Skeletal muscle cell (primary cell): Measurements from ENCODE around the gene CDH26.

Experiments used
- DNase-seq: peaks from one replicate; pipeline ENCODE4 v3.0.0-alpha.2; 2010; ENCODE audit warnings: low read depth
- H3K4me3 ChIP-seq: 2 replicates; pipeline ENCODE4 v1.5.1; 2011; ENCODE audit warnings: low read depth, mild to moderate bottlenecking, control low read depth, low read length, moderate library complexity

CDH26 gene

GRCh38 chr20:59976156-59976782 lies 18.0 kb downstream of the CDH26 start:
- no peak for DNase-seq

GRCh38 chr20:59977086-59977485 lies 18.9 kb downstream of the CDH26 start:
- no peak overlapping the region for H3K4me3 ChIP-seq

More at GRCh38 chr20:59976156-59976782, 18.0 kb downstream of the CDH26 start:
- no peak overlapping the region for H3K4me3 ChIP-seq

GRCh38 chr20:59983076-59983475 lies 24.9 kb downstream of the CDH26 start:
- H3K4me3 ChIP-seq, result no peak overlapping the region
- no peak for DNase-seq

More at GRCh38 chr20:59977086-59977485, 18.9 kb downstream of the CDH26 start:
- no peak for DNase-seq

- H3K4me3 ChIP-seq, result no peak overlapping the region
These were observed 26.3 kb downstream of the CDH26 start for GRCh38 chr20:59984541-59984940.

GRCh38 chr20:59985164-59985563 lies 26.9 kb downstream of the CDH26 start:
- no peak for DNase-seq
- H3K4me3 ChIP-seq, result no peak overlapping the region

More at GRCh38 chr20:59984541-59984940, 26.3 kb downstream of the CDH26 start:
- DNase-seq, result no peak

GRCh38 chr20:59985864-59986263 lies 27.6 kb downstream of the CDH26 start:
- DNase-seq, result no peak

GRCh38 chr20:59987135-59987534 lies 28.9 kb downstream of the CDH26 start:
- no peak overlapping the region for H3K4me3 ChIP-seq
- no peak for DNase-seq

More at GRCh38 chr20:59985864-59986263, 27.6 kb downstream of the CDH26 start:
- H3K4me3 ChIP-seq, result no peak overlapping the region

GRCh38 chr20:59988141-59988540 lies 29.9 kb downstream of the CDH26 start:
- no peak overlapping the region for H3K4me3 ChIP-seq
- no peak for DNase-seq

- no peak for DNase-seq
- H3K4me3 ChIP-seq, result no peak overlapping the region
These were observed 34.4 kb downstream of the CDH26 start for GRCh38 chr20:59992526-59993084.

GRCh38 chr20:59993736-59994430 lies 35.7 kb downstream of the CDH26 start:
- H3K4me3 ChIP-seq, result no peak overlapping the region
- no peak for DNase-seq

- peak; percentile 9 for DNase-seq
- no peak overlapping the region for H3K4me3 ChIP-seq
These were observed 36.5 kb downstream of the CDH26 start for GRCh38 chr20:59994697-59995122.

- H3K4me3 ChIP-seq, result no peak overlapping the region
- no peak for DNase-seq
These were observed 37.9 kb downstream of the CDH26 start for GRCh38 chr20:59996108-59996507.

- H3K4me3 ChIP-seq, result no peak overlapping the region
- DNase-seq, result no peak
These were observed 39.7 kb downstream of the CDH26 start for GRCh38 chr20:59997896-59998295.

GRCh38 chr20:59999502-59999901 lies 41.3 kb downstream of the CDH26 start:
- DNase-seq, result no peak
- no peak overlapping the region for H3K4me3 ChIP-seq

GRCh38 chr20:60000271-60001042 lies 42.2 kb downstream of the CDH26 start:
- no peak overlapping the region for H3K4me3 ChIP-seq
- DNase-seq, result no peak

GRCh38 chr20:60001108-60001507 lies 42.9 kb downstream of the CDH26 start:
- no peak overlapping the region for H3K4me3 ChIP-seq
- no peak for DNase-seq

GRCh38 chr20:60003776-60004175 lies 45.6 kb downstream of the CDH26 start:
- H3K4me3 ChIP-seq, result no peak overlapping the region
- DNase-seq, result no peak

- H3K4me3 ChIP-seq, result no peak overlapping the region
- no peak for DNase-seq
These were observed 48.0 kb downstream of the CDH26 start for GRCh38 chr20:60006261-60006660.

GRCh38 chr20:60007464-60007863 lies 49.2 kb downstream of the CDH26 start:
- no peak overlapping the region for H3K4me3 ChIP-seq
- DNase-seq, result no peak
